Effector memory CD4-positive, alpha-beta T cell (primary cell): ENCODE results near the gene YRDC.

Source experiments
- DNase-seq, 3 donors: peaks; one replicate each; pipeline ENCODE4 v3.0.0-alpha.2; 2020
- H3K27ac ChIP-seq: 2 replicates; pipeline ENCODE4 v1.7.0; 2013; ENCODE audit warnings: mild to moderate bottlenecking, low read length, moderate library complexity; ENCODE audit not compliant: insufficient read depth, poor library complexity, severe bottlenecking
- H3K27me3 ChIP-seq: replicated peaks from 2 replicates; pipeline ENCODE4 v1.7.0; 2013; ENCODE audit warnings: mild to moderate bottlenecking, low read length; ENCODE audit not compliant: insufficient read depth, control insufficient read depth, poor library complexity, severe bottlenecking
- H3K36me3 ChIP-seq: 2 replicates; pipeline ENCODE4 v1.7.0; 2013; ENCODE audit warnings: mild to moderate bottlenecking, low read length, moderate library complexity; ENCODE audit not compliant: control insufficient read depth, insufficient read depth
- H3K4me1 ChIP-seq: 2 replicates; pipeline ENCODE4 v1.7.0; 2013; ENCODE audit warnings: low read length, mild to moderate bottlenecking; ENCODE audit not compliant: control insufficient read depth, insufficient read depth, poor library complexity, severe bottlenecking
- H3K4me3 ChIP-seq: 2 replicates; pipeline ENCODE4 v1.7.0; 2013; ENCODE audit warnings: low read length, low read depth, mild to moderate bottlenecking; ENCODE audit not compliant: insufficient read depth, poor library complexity, severe bottlenecking
- H3K9me3 ChIP-seq: 2 replicates; pipeline ENCODE4 v1.7.0; 2013; ENCODE audit warnings: mild to moderate bottlenecking, low read length, moderate library complexity; ENCODE audit not compliant: control insufficient read depth
- total RNA-seq, 3 donors: gene quantifications; one replicate each; lab custom pipeline; 2026; lab: John Stamatoyannopoulos, UW

The YRDC gene
- total RNA-seq: 33.9 to 49.3 (median 36.0) reads per million in 3 donors

GRCh38 chr1:37807555-37808368, at the start of gene YRDC, which contains the start of gene C1orf122:
Gene YRDC, minus strand, starts transcription at chr1:37808208. Its CDS starts 28 bp downstream, at chr1:37808180.
Gene C1orf122, plus strand, starts transcription at chr1:37807790. Its CDS starts 615 bp downstream, at chr1:37808405.
- Histone ChIP-seq H3K4me1 (peaks cover 19% of the 10 kb centered on the region), H3K27me3 (no peaks in the 10 kb centered on the region), H3K9me3 (no peaks in the 10 kb centered on the region), H3K27ac (peak within 1 kb of the TSS; percentile 88), H3K4me3 (peak within 1 kb of the TSS; percentile 89), H3K36me3 (peaks cover 39% of the 10 kb centered on the region)
- peak; percentile 83 to 88 (median 84) for DNase-seq

- Histone ChIP-seq H3K4me1 (peaks cover 11% of the 10 kb centered on the region), H3K4me3 (no peak overlapping the region), H3K36me3 (peaks cover 8% of the 10 kb centered on the region), H3K27ac (no peak overlapping the region), H3K27me3 (no peaks in the 10 kb centered on the region), H3K9me3 (no peaks in the 10 kb centered on the region)
- no peak for DNase-seq
These were observed 46.4 kb upstream of the YRDC start for GRCh38 chr1:37854406-37854805.

GRCh38 chr1:37853157-37853556, 45.1 kb upstream of the YRDC start:
- no peak overlapping the region for H3K27ac ChIP-seq
- no peak overlapping the region for H3K4me3 ChIP-seq
- no peaks in the 10 kb centered on the region for H3K9me3 ChIP-seq
- H3K36me3 ChIP-seq: peaks cover 10% of the 10 kb centered on the region
- H3K27me3 ChIP-seq: no peaks in the 10 kb centered on the region
- DNase-seq: no peak
- H3K4me1 ChIP-seq: peaks cover 4% of the 10 kb centered on the region

GRCh38 chr1:37851782-37852210, 43.8 kb upstream of the YRDC start:
- no peak for DNase-seq
- no peak overlapping the region for H3K4me3 ChIP-seq
- no peaks in the 10 kb centered on the region for H3K27me3 ChIP-seq
- H3K4me1 ChIP-seq: peaks cover 4% of the 10 kb centered on the region
- H3K27ac ChIP-seq: no peak overlapping the region
- H3K36me3 ChIP-seq: peaks cover 10% of the 10 kb centered on the region
- H3K9me3 ChIP-seq: no peaks in the 10 kb centered on the region

GRCh38 chr1:37851262-37851661, 43.3 kb upstream of the YRDC start:
- H3K4me1 ChIP-seq: peaks cover 4% of the 10 kb centered on the region
- H3K27ac ChIP-seq: no peak overlapping the region
- H3K4me3 ChIP-seq: no peak overlapping the region
- no peaks in the 10 kb centered on the region for H3K27me3 ChIP-seq
- H3K9me3 ChIP-seq: no peaks in the 10 kb centered on the region
- no peak for DNase-seq
- H3K36me3 ChIP-seq: peaks cover 10% of the 10 kb centered on the region

GRCh38 chr1:37850352-37850955, 42.4 kb upstream of the YRDC start:
- Histone ChIP-seq H3K9me3 (no peaks in the 10 kb centered on the region), H3K4me3 (no peak overlapping the region), H3K36me3 (peaks cover 10% of the 10 kb centered on the region), H3K27ac (no peak overlapping the region), H3K27me3 (no peaks in the 10 kb centered on the region), H3K4me1 (peaks cover 4% of the 10 kb centered on the region)
- DNase-seq: no peak

GRCh38 chr1:37849480-37849879, 41.5 kb upstream of the YRDC start:
- no peak overlapping the region for H3K27ac ChIP-seq
- H3K4me3 ChIP-seq: no peak overlapping the region
- no peaks in the 10 kb centered on the region for H3K27me3 ChIP-seq
- H3K9me3 ChIP-seq: no peaks in the 10 kb centered on the region
- peaks cover 10% of the 10 kb centered on the region for H3K36me3 ChIP-seq
- peaks cover 4% of the 10 kb centered on the region for H3K4me1 ChIP-seq
- no peak for DNase-seq

GRCh38 chr1:37846647-37847339, 38.8 kb upstream of the YRDC start:
- Histone ChIP-seq H3K36me3 (peaks cover 10% of the 10 kb centered on the region), H3K27me3 (no peaks in the 10 kb centered on the region), H3K4me1 (no peaks in the 10 kb centered on the region), H3K27ac (no peak overlapping the region), H3K4me3 (no peak overlapping the region), H3K9me3 (no peaks in the 10 kb centered on the region)
- DNase-seq: no peak

GRCh38 chr1:37845786-37846185, 37.8 kb upstream of the YRDC start:
- peaks cover 6% of the 10 kb centered on the region for H3K36me3 ChIP-seq
- no peak for DNase-seq
- H3K27ac ChIP-seq: no peak overlapping the region
- no peak overlapping the region for H3K4me3 ChIP-seq
- H3K4me1 ChIP-seq: no peaks in the 10 kb centered on the region
- H3K27me3 ChIP-seq: no peaks in the 10 kb centered on the region
- no peaks in the 10 kb centered on the region for H3K9me3 ChIP-seq
